Upper lobe of left lung (tissue), 6 donors: ENCODE data around the gene HBA1. TPM values are rescaled to one million over a fixed set of nuclear protein-coding genes. Genes with fewer than 3 reads are reported as not detected.
"Not testable (repeated sequence)": the region's sequence is repeated elsewhere in the genome, so short reads cannot be mapped to it uniquely, and the experiment has no call there.

Experiments used
- ATAC-seq, 2 donors: fragments of 200-7000 bp; cut with Tn5 transposase; one replicate each; pipeline ENCODE4 v1.9.1; 2022; ENCODE audit warnings: mild to moderate bottlenecking in 2 of 2, moderate library complexity in 2 of 2; ENCODE audit not compliant: low FRiP score in 2 of 2
- DNase-seq, 2 donors: peaks; one replicate each; pipeline ENCODE4 v3.0.0-alpha.2; 2019 to 2020
- H3K27ac ChIP-seq, 4 donors: fragments of 200-600 bp; sonication (generic); one replicate each; pipeline ENCODE4 v1.5.1; 2016 to 2019
- H3K27me3 ChIP-seq, 4 donors: fragments of 200-600 bp; sonication (generic); one replicate each; pipeline ENCODE4 v1.5.1; 2017 to 2019
- H3K36me3 ChIP-seq, 4 donors: fragments of 200-600 bp; sonication (generic); one replicate each; pipeline ENCODE4 v1.5.1; 2016 to 2019
- H3K4me1 ChIP-seq, 4 donors: fragments of 200-600 bp; sonication (generic); one replicate each; pipeline ENCODE4 v1.5.1; 2018 to 2019
- H3K4me3 ChIP-seq, 4 donors: fragments of 200-600 bp; sonication (generic); one replicate each; pipeline ENCODE4 v1.5.1; 2017 to 2019; ENCODE audit warnings: mild to moderate bottlenecking in 2 of 4, moderate library complexity in 1 of 4
- H3K9me3 ChIP-seq, 4 donors: fragments of 200-600 bp; sonication (generic); one replicate each; pipeline ENCODE4 v1.5.1; 2018 to 2019
- CTCF ChIP-seq, 6 experiments: fragments of 450-650 bp in 4 of 6; fragments of 200-600 bp in 2 of 6; sonication (generic) in 2 of 6; IDR thresholded peaks; one replicate each; pipeline ENCODE4 v1.5.1; 2016 to 2019; ENCODE audit warnings: antibody characterized with exemption in 6 of 6
- EP300 ChIP-seq, 4 donors: sonication (generic); formaldehyde crosslinking; IDR thresholded peaks; one replicate each; pipeline ENCODE4 v1.5.1; 2017; ENCODE audit warnings: antibody characterized with exemption in 4 of 4, control low read depth in 2 of 4
- POLR2A ChIP-seq, 4 donors: fragments of 450-650 bp; IDR thresholded peaks; one replicate each; pipeline ENCODE4 v1.5.1; 2016 to 2017; ENCODE audit warnings: antibody characterized with exemption in 4 of 4, mild to moderate bottlenecking in 2 of 4
- POLR2AphosphoS5 ChIP-seq, 2 donors: sonication (generic); formaldehyde crosslinking; IDR thresholded peaks; one replicate each; pipeline ENCODE4 v1.5.1; 2017; ENCODE audit warnings: antibody characterized with exemption in 2 of 2
- WGBS, 2 donors: methylation state at CpG; one replicate each; pipeline ENCODE4 v1.1.5; 2017 to 2018; 5-methylcytosine and 5-hydroxymethylcytosine counted together
- total RNA-seq, 6 donors: library from RNA; depleted of rRNA in 4 of 6; stranded (reverse); fragments of >200 nt in 4 of 6; gene quantifications; one replicate each; pipeline versions ENCODE4 v1.1.0 to v1.2.1, GENCODE V29; 2016 to 2021
- donor health status: DM: no; HTN: no; CAD: no; lungs with moderate emphysema.
- donor health status: DM: no; HTN: yes; CAD: no; lungs with severe emphysema.

HBA1 gene
- total RNA-seq, 6 donors from 2014 or later = 52.7 to 591 (median 286) TPM; not detected in 1

- Histone ChIP-seq H3K4me3 (no peak overlapping the region), H3K27ac (no peak overlapping the region)
- ATAC-seq = no peak
Measured at GRCh38 chr16:143456-143855, 33.0 kb upstream of the HBA1 start.

GRCh38 chr16:144797-145252, 31.7 kb upstream of the HBA1 start:
- Histone ChIP-seq H3K27ac (no peak overlapping the region), H3K4me3 (no peak overlapping the region), H3K4me1 (no peaks in the 10 kb centered on the region), H3K9me3 (no peaks in the 10 kb centered on the region), H3K27me3 (no peaks in the 10 kb centered on the region), H3K36me3 (no peaks in the 10 kb centered on the region)
- no peak for TF ChIP-seq POLR2AphosphoS5 (IDR thresholded peaks at IDR 0.05)
- TF ChIP-seq POLR2A (IDR thresholded peaks at IDR 0.05) = no peak
- no peak for TF ChIP-seq EP300 (IDR thresholded peaks at IDR 0.05)
- TF ChIP-seq CTCF (IDR thresholded peaks at IDR 0.05) = no peak
- ATAC-seq = no peak
- 73 to 81% methylated on average over 14 of the region's 14 CpGs for WGBS, 2 donors
- DNase-seq = no peak

More at GRCh38 chr16:143456-143855, 33.0 kb upstream of the HBA1 start:
- H3K27me3 ChIP-seq = no peaks in the 10 kb centered on the region
- DNase-seq = no peak
- 61 to 77% methylated on average over 5 to 6 of the region's 6 CpGs for WGBS, 2 donors
- peaks cover 0 to 9% (median 2%) of the 10 kb centered on the region in 4 donors for H3K4me1 ChIP-seq
- H3K9me3 ChIP-seq = no peaks in the 10 kb centered on the region
- TF ChIP-seq POLR2AphosphoS5 (IDR thresholded peaks at IDR 0.05) (no peak), POLR2A (IDR thresholded peaks at IDR 0.05) (no peak), EP300 (IDR thresholded peaks at IDR 0.05) (no peak)
- H3K36me3 ChIP-seq = no peaks in the 10 kb centered on the region

DNA sequence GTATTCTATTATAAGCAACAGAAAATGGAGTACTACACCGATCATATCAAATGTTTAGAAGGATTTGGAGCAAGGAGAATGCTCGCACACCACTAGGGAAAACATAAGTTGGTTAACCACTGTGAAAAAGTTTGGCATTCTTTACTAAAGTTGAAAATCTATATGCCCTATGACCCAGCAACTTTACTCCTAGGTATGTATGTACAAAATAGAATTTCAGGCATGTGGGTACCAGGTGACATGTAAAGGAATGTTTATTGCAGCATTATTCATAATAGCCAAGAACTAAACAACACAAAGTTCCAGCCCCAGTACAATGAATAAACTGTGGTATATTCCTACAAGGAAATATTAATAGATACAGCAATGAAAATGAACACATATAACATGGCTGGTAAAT, 29.8 kb upstream of the HBA1 start:
- H3K27ac ChIP-seq = no peak overlapping the region
- no peaks in the 10 kb centered on the region for H3K4me1 ChIP-seq
- TF ChIP-seq POLR2AphosphoS5 (IDR thresholded peaks at IDR 0.05) (no peak), EP300 (IDR thresholded peaks at IDR 0.05) (no peak), CTCF (IDR thresholded peaks at IDR 0.05) (no peak), POLR2A (IDR thresholded peaks at IDR 0.05) (no peak)
- no peaks in the 10 kb centered on the region for H3K9me3 ChIP-seq
- H3K36me3 ChIP-seq = no peaks in the 10 kb centered on the region
- WGBS, 2 donors = 81 to 86% methylated on average over 2 of the region's 2 CpGs
- DNase-seq = no peak
- no peaks in the 10 kb centered on the region for H3K27me3 ChIP-seq
- no peak overlapping the region for H3K4me3 ChIP-seq
- ATAC-seq = no peak

DNA sequence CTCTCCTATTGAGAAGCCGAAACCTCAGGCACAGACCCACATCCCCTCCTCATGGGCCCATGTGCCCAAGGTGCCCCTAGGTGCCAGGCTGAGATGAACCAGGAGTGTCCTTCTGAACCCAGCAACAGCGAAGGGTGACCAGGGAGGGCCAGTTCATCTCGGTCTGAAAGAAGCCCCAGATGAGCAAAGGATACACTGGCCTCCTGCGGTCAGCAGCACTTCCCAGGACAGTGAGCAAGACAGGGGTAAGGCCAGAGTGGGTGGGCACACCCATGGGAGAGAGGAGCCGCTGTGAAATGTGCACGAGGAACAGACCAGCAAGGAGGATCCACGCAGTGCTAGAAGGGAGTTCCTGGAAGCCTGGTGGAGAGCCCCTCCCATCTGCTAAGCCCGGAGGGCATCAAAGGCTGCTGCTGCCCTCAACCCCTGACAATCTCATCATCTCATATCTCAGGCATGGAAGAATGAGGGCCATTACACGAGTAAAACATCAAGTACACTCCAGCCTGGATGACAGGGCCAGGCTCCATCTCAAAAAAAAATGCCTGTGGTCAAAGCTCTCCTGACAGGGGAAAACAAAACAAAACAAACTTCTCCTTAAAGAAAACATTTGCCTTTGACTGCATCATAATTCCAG, 27.3 kb upstream of the HBA1 start:
- no peak for DNase-seq
- peak; percentile 23 to 38 for ATAC-seq
- no peaks in the 10 kb centered on the region for H3K9me3 ChIP-seq
- TF ChIP-seq CTCF (IDR thresholded peaks at IDR 0.05) (no peak), POLR2AphosphoS5 (IDR thresholded peaks at IDR 0.05) (no peak), POLR2A (IDR thresholded peaks at IDR 0.05) (no peak), EP300 (IDR thresholded peaks at IDR 0.05) (no peak)
- H3K27me3 ChIP-seq = no peaks in the 10 kb centered on the region
- no peaks in the 10 kb centered on the region for H3K36me3 ChIP-seq
- no peak overlapping the region for H3K4me3 ChIP-seq
- peaks cover 0 to under 1% (median under 1%) of the 10 kb centered on the region in 4 donors for H3K4me1 ChIP-seq
- H3K27ac ChIP-seq = no peak overlapping the region
- 37 to 48% methylated on average over 5 to 9 of the region's 9 CpGs for WGBS, 2 donors

- 81 to 85% methylated on average over 14 to 17 of the region's 17 CpGs for WGBS, 2 donors
- H3K4me1 ChIP-seq = peaks cover 8 to 11% (median 10%) of the 10 kb centered on the region in 4 donors
- H3K4me3 ChIP-seq = no peak within 1 kb of the TSS
- peak in 1 of 2 donors; percentile 25 for ATAC-seq
- no peak for DNase-seq
- H3K27ac ChIP-seq = peak within 1 kb of the TSS in 1 of 4 donors; percentile 39
- peaks cover 0 to 6% (median 4%) of the 10 kb centered on the region in 4 donors for H3K27me3 ChIP-seq
- no peaks in the 10 kb centered on the region for H3K36me3 ChIP-seq
- TF ChIP-seq CTCF (IDR thresholded peaks at IDR 0.05) (no peak), POLR2A (IDR thresholded peaks at IDR 0.05) (no peak), EP300 (IDR thresholded peaks at IDR 0.05) (no peak), POLR2AphosphoS5 (IDR thresholded peaks at IDR 0.05) (no peak)
- no peaks in the 10 kb centered on the region for H3K9me3 ChIP-seq
Measured at GRCh38 chr16:152141-153128, 24.0 kb upstream of the HBA1 start, which contains the start of gene HBZ. HBZ (plus strand) TSS chr16:152644; CDS start chr16:152910, 266 bp downstream.

GRCh38 chr16:153129-153521, 23.4 kb upstream of the HBA1 start:
- Histone ChIP-seq H3K27ac (peak overlapping the region in 1 of 4 donors; percentile 39), H3K4me1 (peaks cover 8 to 11% (median 10%) of the 10 kb centered on the region in 4 donors)
- ATAC-seq, H3K36me3 ChIP-seq, H3K4me3 ChIP-seq, H3K9me3 ChIP-seq, H3K27me3 ChIP-seq, DNase-seq: not testable (repeated sequence)
- 49 to 56% methylated on average over 4 of the region's 6 CpGs for WGBS, 2 donors

DNA sequence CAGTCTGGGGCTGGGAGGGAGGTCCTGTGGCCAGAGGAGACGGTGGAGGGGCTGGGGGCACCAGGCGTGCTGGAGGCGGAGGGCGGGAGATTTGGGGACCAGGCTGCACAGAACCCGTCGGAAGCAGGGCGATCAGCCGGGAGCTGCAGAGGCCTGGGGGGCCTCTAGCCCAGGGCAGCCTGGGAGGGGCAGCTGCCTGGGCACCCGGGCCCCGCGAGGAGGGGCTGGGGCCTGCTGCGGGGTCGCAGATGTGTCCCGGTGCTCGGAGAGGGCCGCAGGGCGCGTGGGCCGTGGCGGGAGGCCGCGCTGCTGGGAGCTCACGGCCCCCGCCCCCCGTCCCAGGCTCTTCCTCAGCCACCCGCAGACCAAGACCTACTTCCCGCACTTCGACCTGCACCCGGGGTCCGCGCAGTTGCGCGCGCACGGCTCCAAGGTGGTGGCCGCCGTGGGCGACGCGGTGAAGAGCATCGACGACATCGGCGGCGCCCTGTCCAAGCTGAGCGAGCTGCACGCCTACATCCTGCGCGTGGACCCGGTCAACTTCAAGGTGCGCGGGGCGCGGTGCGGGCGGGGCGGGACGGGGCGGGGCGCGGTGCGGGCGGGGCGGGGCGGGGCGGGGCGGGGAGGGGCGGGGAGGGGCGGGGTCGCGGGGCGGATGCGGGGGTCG, 22.8 kb upstream of the HBA1 start:
- WGBS, 2 donors = no CpG with 5 or more reads among the region's 74 CpGs
- H3K27me3 ChIP-seq, DNase-seq, H3K27ac ChIP-seq, H3K9me3 ChIP-seq, H3K36me3 ChIP-seq: not testable (repeated sequence)
- Histone ChIP-seq H3K4me1 (peaks cover 8 to 11% (median 10%) of the 10 kb centered on the region in 4 donors), H3K4me3 (peak overlapping the region in 1 of 4 donors; percentile 32)
- peak in 1 of 2 donors; percentile 4 for ATAC-seq
